Chondrocyte (in vitro differentiated cells): Measurements from ENCODE around the gene CSTPP1. TPM values are rescaled to one million over a fixed set of nuclear protein-coding genes. Genes with fewer than 3 reads are reported as not detected.
A peak's percentile ranks its signal among the peaks of the same experiment; 100 is the strongest.

Source experiments
- DNase-seq: peaks from one replicate; pipeline ENCODE4 v3.0.0; 2021; ENCODE audit warnings: mixed read lengths, low spot score
- H3K27ac Mint-ChIP-seq: one replicate; pipeline ENCODE4 v1.8.0; 2021; ENCODE audit warnings: mild to moderate bottlenecking, moderate library complexity, mixed read lengths; ENCODE audit not compliant: unreplicated experiment
- H3K27me3 Mint-ChIP-seq: 2 replicates; pipeline ENCODE4 v1.8.0; 2021; ENCODE audit warnings: low read depth, mixed read lengths
- H3K36me3 Mint-ChIP-seq: 2 replicates; pipeline ENCODE4 v1.8.0; 2021; ENCODE audit warnings: low read depth, mixed read lengths
- H3K4me1 Mint-ChIP-seq: 2 replicates; pipeline ENCODE4 v1.8.0; 2021; ENCODE audit warnings: low read depth, mild to moderate bottlenecking, mixed read lengths
- H3K4me3 Mint-ChIP-seq: one replicate; pipeline ENCODE4 v1.8.0; 2021; ENCODE audit warnings: mild to moderate bottlenecking, moderate library complexity, mixed read lengths; ENCODE audit not compliant: unreplicated experiment
- H3K9me3 Mint-ChIP-seq: 2 replicates; pipeline ENCODE4 v1.8.0; 2021; ENCODE audit warnings: low read depth, mixed read lengths
- total RNA-seq: library from RNA; stranded (reverse); gene quantifications from 3 replicates; pipeline ENCODE4 v1.2.1, GENCODE V29; 2021
- TF ChIP-seq, protein P1 (sequence below): fragments of 200-600 bp; sonication (generic); IDR thresholded peaks from 2 replicates; pipeline ENCODE4 v1.5.0; 2021; ENCODE audit warnings: antibody characterized with exemption, mild to moderate bottlenecking, moderate library complexity

Gene CSTPP1
- total RNA-seq, 1 donor from 2014 or later = 19.6 TPM

DNA sequence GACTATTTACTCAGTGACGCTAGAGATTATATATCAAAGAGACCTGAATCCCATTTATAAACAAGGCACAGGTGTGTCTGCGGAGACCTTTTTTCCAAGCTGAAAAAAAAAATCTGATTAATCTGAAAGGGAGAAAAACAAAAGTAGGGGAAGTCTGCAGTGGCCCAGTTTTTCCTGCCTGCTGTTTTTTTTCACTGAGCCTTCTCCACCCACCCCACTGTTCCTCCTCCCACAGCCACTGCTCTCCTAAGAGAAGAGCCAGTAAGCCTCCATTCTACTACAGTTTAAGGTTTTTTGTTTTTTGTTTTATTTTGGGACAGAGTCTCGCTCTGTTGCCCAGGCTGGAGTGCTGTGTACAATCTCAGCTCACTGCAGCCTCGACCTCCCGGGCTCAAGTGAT lies 221.7 kb downstream of the CSTPP1 start:
- no peaks in the 10 kb centered on the region for H3K27me3 Mint-ChIP-seq
- no peak for DNase-seq
- no peak overlapping the region for H3K27ac Mint-ChIP-seq
- H3K4me1 Mint-ChIP-seq = peaks cover 16% of the 10 kb centered on the region
- H3K36me3 Mint-ChIP-seq = peaks cover 2% of the 10 kb centered on the region
- TF ChIP-seq, protein P1, sequence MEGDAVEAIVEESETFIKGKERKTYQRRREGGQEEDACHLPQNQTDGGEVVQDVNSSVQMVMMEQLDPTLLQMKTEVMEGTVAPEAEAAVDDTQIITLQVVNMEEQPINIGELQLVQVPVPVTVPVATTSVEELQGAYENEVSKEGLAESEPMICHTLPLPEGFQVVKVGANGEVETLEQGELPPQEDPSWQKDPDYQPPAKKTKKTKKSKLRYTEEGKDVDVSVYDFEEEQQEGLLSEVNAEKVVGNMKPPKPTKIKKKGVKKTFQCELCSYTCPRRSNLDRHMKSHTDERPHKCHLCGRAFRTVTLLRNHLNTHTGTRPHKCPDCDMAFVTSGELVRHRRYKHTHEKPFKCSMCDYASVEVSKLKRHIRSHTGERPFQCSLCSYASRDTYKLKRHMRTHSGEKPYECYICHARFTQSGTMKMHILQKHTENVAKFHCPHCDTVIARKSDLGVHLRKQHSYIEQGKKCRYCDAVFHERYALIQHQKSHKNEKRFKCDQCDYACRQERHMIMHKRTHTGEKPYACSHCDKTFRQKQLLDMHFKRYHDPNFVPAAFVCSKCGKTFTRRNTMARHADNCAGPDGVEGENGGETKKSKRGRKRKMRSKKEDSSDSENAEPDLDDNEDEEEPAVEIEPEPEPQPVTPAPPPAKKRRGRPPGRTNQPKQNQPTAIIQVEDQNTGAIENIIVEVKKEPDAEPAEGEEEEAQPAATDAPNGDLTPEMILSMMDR = no peak
- no peaks in the 10 kb centered on the region for H3K9me3 Mint-ChIP-seq
- no peak overlapping the region for H3K4me3 Mint-ChIP-seq

DNA sequence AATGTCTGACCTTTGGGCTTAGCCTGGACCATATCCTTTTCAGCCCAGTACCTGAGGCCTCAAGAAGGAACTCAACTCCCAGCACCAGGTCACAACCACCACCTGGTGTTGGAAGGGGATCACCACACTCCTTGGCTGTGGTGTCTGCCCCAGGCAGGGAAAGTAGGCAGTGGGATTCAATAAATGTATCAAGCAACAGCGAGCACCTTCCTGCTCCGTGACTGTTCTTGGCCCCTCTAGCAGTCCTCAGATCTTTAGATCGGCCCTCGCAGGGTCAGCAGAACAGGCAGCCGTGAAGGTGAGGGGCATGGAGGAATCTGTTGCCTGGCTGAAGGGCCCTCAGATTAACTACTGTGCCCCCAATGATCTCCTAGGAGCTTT lies 224.2 kb downstream of the CSTPP1 start:
- Mint-ChIP-seq H3K36me3 (peaks cover 6% of the 10 kb centered on the region), H3K27ac (no peak overlapping the region), H3K4me1 (peaks cover 4% of the 10 kb centered on the region)

DNA sequence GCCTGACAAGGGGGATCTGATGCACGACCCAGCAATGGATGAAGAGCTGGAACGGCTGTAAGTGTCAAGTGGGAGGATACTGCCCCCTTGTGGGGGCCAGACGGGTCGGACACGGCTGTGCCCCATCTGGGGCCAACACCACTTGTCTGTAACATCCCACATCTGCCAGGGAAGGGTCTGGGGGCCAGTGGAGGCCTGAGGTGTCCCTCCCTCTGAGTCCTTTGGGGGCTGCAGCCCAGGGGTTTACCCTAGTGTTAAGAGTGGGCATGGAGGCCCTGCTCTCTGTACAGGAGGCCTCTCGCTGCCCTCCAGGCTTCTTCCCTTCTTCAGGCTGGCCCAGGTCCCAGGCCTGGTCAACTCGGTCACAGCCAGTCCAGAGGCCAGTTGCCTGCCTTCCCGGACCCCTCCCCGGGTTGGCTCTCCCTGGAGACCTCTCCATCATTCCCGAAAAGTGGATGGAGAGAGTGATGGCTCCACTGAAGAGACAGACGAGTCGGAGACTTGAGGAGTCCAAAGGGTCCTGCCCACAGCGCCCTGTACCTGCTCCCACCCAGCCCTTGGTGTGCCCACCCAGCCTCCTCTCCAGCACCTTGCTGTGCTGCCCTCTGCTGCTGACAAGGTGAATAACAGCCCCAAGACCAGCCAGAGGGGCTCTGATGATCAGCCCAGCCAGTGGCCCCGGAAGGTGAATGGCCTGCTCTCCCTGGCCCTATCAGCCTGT lies 224.7 kb downstream of the CSTPP1 start:
- Mint-ChIP-seq H3K36me3 (peaks cover 8% of the 10 kb centered on the region), H3K27me3 (no peaks in the 10 kb centered on the region)
- no peak for DNase-seq

More for the DNA sequence above, 224.2 kb downstream of the CSTPP1 start:
- no peak for DNase-seq
- no peak overlapping the region for H3K4me3 Mint-ChIP-seq
- TF ChIP-seq, protein P1 = no peak
- no peaks in the 10 kb centered on the region for H3K9me3 Mint-ChIP-seq
- H3K27me3 Mint-ChIP-seq = no peaks in the 10 kb centered on the region

DNA sequence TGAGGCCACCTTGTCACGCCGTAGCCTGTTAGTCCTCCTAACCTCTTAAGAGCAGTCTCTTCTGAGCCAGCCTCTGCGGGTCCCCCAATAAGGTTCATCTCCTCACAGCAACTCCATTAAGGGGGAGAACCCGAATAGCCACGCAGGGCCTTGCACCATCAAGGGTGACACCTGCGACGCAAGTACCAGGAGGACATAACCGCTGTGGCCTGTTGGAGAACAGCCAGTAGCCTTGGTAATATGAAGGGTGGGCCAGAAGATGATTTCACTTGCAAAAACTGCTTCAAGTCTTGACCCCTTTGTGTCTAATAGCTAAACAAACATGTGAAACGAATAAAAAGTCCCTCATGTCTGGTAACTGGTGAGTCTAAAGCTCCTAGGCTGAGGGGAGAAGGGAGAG lies 225.3 kb downstream of the CSTPP1 start:
- Mint-ChIP-seq H3K27me3 (no peaks in the 10 kb centered on the region), H3K9me3 (no peaks in the 10 kb centered on the region), H3K27ac (peak overlapping the region; percentile 45), H3K36me3 (peaks cover 10% of the 10 kb centered on the region), H3K4me1 (peaks cover 4% of the 10 kb centered on the region), H3K4me3 (no peak overlapping the region)
- no peak for DNase-seq
- TF ChIP-seq, protein P1 = no peak

More for the DNA sequence above, 224.7 kb downstream of the CSTPP1 start:
- H3K4me3 Mint-ChIP-seq = no peak overlapping the region
- peaks cover 4% of the 10 kb centered on the region for H3K4me1 Mint-ChIP-seq
- no peaks in the 10 kb centered on the region for H3K9me3 Mint-ChIP-seq
- TF ChIP-seq, protein P1 = peak; percentile 84
- H3K27ac Mint-ChIP-seq = peak overlapping the region; percentile 45

DNA sequence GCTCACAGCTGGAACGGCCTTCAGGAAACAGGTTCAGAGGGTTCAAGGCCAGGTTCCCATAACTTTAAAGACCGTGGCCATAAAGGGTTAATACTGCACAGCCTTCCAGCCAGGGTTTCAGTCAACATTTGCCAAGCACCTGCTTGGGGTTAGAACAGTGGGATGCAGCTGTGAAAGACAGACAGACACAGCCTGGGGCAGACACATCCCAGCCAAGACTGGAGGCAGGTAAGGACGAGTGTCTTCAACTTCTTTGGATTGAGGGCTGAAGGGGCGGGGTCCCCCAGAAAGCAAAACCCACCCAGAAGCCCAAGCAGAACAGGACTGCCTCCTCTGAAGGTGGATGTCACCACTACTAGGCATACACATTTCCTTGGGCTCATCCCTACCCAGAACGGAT lies 225.9 kb downstream of the CSTPP1 start:
- TF ChIP-seq, protein P1 = no peak
- H3K36me3 Mint-ChIP-seq = peaks cover 10% of the 10 kb centered on the region
- peaks cover 4% of the 10 kb centered on the region for H3K4me1 Mint-ChIP-seq
- H3K4me3 Mint-ChIP-seq = no peak overlapping the region
- no peak overlapping the region for H3K27ac Mint-ChIP-seq
- no peaks in the 10 kb centered on the region for H3K9me3 Mint-ChIP-seq
- H3K27me3 Mint-ChIP-seq = no peaks in the 10 kb centered on the region
- DNase-seq = no peak
